Epithelial cell of umbilical artery (primary cell): ENCODE data around the gene RELCH. TPM values are rescaled to one million over a fixed set of nuclear protein-coding genes. Genes with fewer than 3 reads are reported as not detected.

ENCODE experiments used
- total RNA-seq: library from RNA; depleted of rRNA; stranded (reverse); fragments of >200 nt; gene quantifications from 2 replicates; pipeline ENCODE4 v1.2.3, GENCODE V29; 2014

The RELCH gene
- 14.6 and 24.9 TPM in 2 replicates for total RNA-seq

DNA sequence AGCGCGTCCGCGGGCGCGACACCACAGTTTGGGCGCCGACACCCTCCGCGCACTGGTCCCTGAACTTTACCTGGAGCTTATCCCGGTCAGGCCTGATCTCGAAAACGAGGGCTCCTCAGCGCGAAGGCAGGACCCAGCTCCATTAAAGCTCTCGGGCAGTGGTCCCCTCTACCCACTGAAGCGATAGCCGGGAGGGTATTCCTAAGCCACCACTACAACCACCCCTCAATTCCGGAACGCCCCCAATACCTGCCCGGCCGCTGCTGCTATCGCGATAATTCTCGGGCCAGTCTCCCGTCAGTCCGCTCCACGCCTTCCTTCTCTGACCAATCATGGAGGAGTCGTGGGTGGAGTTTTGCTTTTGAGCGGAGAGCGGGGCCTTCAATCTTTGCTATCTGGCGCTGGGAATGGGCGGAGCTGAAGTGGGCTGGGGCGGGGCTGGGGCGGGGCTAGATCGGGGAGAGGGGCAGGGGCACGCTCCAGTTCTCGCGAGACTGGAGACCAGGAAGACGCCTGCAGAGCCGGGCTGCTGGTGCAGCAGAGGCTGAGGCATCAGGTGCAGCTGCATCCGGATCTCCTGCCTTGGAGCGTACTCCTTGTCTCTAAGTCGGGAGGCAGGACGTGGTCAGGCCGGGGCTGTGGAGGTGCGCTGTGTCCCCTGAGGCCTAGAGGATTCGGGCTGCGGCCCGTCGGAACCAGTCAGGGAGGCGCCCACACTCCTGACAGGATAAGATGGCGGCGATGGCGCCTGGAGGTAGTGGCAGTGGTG lies at the start of gene RELCH, which contains the start of gene PIGN:
Gene RELCH, plus strand, starts transcription at position 482 of the 769 bp plus-strand sequence. Its CDS starts 251 bp downstream, at position 733.
Gene PIGN, minus strand, starts transcription at position 283 of the 769 bp plus-strand sequence. CDS start 25,703 bp downstream, outside the sequence.

GRCh38 chr18:62324917-62325805 lies 138.1 kb downstream of the RELCH start, which contains the start of gene TNFRSF11A:
TNFRSF11A (plus strand) TSS chr18:62325310; CDS start chr18:62325353, 43 bp downstream.

Other genes with a start within 250 kb of the RELCH start
- 39.6 and 55.6 TPM in 2 replicates for gene PIGN, start 199 bp upstream of the RELCH start, total RNA-seq
- gene TNFRSF11A, start 138.1 kb downstream of the RELCH start, total RNA-seq: 2.3 and 9.6 TPM in 2 replicates